HG03442 (cell line): ENCODE results near the gene GANC.

Experiments used
- ATAC-seq: cut with Tn5 transposase; IDR thresholded peaks from one replicate; pipeline ENCODE4 v1.9.1; 2021; ENCODE audit warnings: mild to moderate bottlenecking, moderate library complexity; ENCODE audit not compliant: unreplicated experiment

GANC gene

GRCh38 chr15:42375252-42375651 is 102.3 kb downstream of the GANC start:
- ATAC-seq, result no peak

- no peak for ATAC-seq
These were observed 102.9 kb downstream of the GANC start for GRCh38 chr15:42375941-42376340.

GRCh38 chr15:42378011-42378410 is 105.0 kb downstream of the GANC start:
- ATAC-seq, result no peak

GRCh38 chr15:42384597-42384996 is 111.6 kb downstream of the GANC start:
- no peak for ATAC-seq

GRCh38 chr15:42385206-42385979 is 112.4 kb downstream of the GANC start:
- no peak for ATAC-seq

- no peak for ATAC-seq
These were observed 113.1 kb downstream of the GANC start for GRCh38 chr15:42385980-42386700.

GRCh38 chr15:42387603-42388002 is 114.6 kb downstream of the GANC start:
- no peak for ATAC-seq

GRCh38 chr15:42392309-42393024 is 119.5 kb downstream of the GANC start:
- ATAC-seq, result no peak

- ATAC-seq, result no peak
These were observed 121.1 kb downstream of the GANC start for GRCh38 chr15:42394106-42394505.

GRCh38 chr15:42395838-42396237 is 122.8 kb downstream of the GANC start:
- no peak for ATAC-seq

GRCh38 chr15:42401544-42402454 is 128.8 kb downstream of the GANC start:
- no peak for ATAC-seq

- ATAC-seq, result no peak
These were observed 129.6 kb downstream of the GANC start for GRCh38 chr15:42402455-42403205.

- ATAC-seq, result no peak
These were observed 130.4 kb downstream of the GANC start for GRCh38 chr15:42403389-42403788.

- no peak for ATAC-seq
These were observed 131.6 kb downstream of the GANC start for GRCh38 chr15:42404461-42405235.

GRCh38 chr15:42405863-42406482 is 133.0 kb downstream of the GANC start:
- ATAC-seq, result no peak
